Measurements from ENCODE around the gene PALB2. TPM values are rescaled to one million over a fixed set of nuclear protein-coding genes. Genes with fewer than 3 reads are reported as not detected.

PALB2 gene
- total and polyA plus RNA-seq, 2 of the 13 experiments (the other 11 are each of a cell fraction or from before 2014, with no cell fraction given) = 12.1 to 40.9 TPM

DNA sequence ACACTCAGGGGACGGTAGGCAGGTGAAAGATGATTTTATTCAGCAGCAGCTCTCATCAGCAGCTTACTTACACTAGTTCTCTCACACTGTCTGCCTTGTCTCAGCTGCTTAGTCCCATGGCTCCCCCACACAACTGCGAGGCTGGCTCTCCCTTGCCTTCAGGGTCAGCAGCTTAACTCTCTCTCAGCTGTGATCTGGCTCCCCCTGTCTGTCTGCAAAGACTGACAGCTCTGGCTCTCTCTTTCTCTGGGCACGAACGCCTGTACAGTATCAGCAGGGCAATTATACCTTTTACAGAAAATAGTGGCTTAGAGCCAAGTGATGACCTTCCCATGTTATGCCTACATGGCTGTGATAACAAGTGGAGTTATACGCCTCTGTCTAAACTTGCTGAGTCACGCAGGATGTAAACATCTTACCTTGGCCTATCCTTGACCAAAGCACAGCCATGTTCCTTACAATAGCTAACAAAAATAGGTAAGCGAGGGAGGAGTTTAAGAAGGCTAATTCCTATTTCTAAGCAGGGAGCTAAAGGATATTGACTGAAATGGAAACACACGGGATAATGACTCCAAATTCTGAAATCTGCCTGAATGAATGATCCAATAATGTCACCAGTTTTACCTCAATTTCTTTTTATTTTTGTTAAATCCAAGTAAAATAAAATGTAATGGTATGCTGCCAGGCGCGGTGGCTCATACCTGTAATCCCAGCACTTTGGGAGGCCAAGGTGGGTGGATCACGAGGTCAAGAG, 43.9 kb downstream of the PALB2 start (continued):
- TF ChIP-seq ZNF280D (CRISPR knock-in tag; IDR thresholded peaks at IDR 0.05) (peak; percentile 43; the same call in 1 of the 2 replicates), ZBTB21 (CRISPR knock-in tag; IDR thresholded peaks at IDR 0.05) (no peak), HOXD1 (CRISPR knock-in tag; IDR thresholded peaks at IDR 0.05) (0 out of 2 replicates have a peak, but pooled peaks have one; percentile 39), PITX1 (CRISPR knock-in tag; IDR thresholded peaks at IDR 0.05) (0 out of 2 replicates have a peak, but pooled peaks have one; percentile 22), ZFAT (CRISPR knock-in tag; conservative IDR thresholded peaks at IDR 0.05) (no peak), AKAP8 (CRISPR knock-in tag; IDR thresholded peaks at IDR 0.05) (peak; percentile 5; the same call in 1 of the 2 replicates), STAT5B (CRISPR knock-in tag; IDR thresholded peaks at IDR 0.05) (no peak), EZH2 (conservative IDR thresholded peaks at IDR 0.05; ENCODE audit: low read depth, low read length) (no peak), YY1 (IDR thresholded peaks at IDR 0.05; ENCODE audit: insufficient read depth, insufficient replicate concordance, low read depth, low read length) (no peak), TEAD2 (CRISPR knock-in tag; IDR thresholded peaks at IDR 0.05) (0 out of 2 replicates have a peak, but pooled peaks have one; percentile 34), JUNB (CRISPR knock-in tag; IDR thresholded peaks at IDR 0.05; ENCODE audit: borderline replicate concordance) (0 out of 2 replicates have a peak, but pooled peaks have one; percentile 39), STAG1 (CRISPR knock-in tag; IDR thresholded peaks at IDR 0.05) (peak; percentile 66), SMC3 (IDR thresholded peaks at IDR 0.05; ENCODE audit: low read length) (peak; percentile 32; the same call in 1 of the 2 replicates), NFE2 (CRISPR knock-in tag; IDR thresholded peaks at IDR 0.05) (peak; percentile 35; the same call in 1 of the 2 replicates), FIP1L1 (IDR thresholded peaks at IDR 0.05; ENCODE audit: borderline replicate concordance, insufficient read depth, low read depth, low read length) (no peak), MIXL1 (CRISPR knock-in tag; IDR thresholded peaks at IDR 0.05) (0 out of 2 replicates have a peak, but pooled peaks have one; percentile 12), ZNF354B (CRISPR knock-in tag; IDR thresholded peaks at IDR 0.05) (no peak), ZNF256 (CRISPR knock-in tag; conservative IDR thresholded peaks at IDR 0.05) (no peak), ELK4 (CRISPR knock-in tag; IDR thresholded peaks at IDR 0.05; ENCODE audit: borderline replicate concordance) (no peak)
- TF ChIP-seq, protein P1, sequence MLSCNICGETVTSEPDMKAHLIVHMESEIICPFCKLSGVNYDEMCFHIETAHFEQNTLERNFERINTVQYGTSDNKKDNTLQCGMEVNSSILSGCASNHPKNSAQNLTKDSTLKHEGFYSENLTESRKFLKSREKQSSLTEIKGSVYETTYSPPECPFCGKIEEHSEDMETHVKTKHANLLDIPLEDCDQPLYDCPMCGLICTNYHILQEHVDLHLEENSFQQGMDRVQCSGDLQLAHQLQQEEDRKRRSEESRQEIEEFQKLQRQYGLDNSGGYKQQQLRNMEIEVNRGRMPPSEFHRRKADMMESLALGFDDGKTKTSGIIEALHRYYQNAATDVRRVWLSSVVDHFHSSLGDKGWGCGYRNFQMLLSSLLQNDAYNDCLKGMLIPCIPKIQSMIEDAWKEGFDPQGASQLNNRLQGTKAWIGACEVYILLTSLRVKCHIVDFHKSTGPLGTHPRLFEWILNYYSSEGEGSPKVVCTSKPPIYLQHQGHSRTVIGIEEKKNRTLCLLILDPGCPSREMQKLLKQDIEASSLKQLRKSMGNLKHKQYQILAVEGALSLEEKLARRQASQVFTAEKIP (CRISPR knock-in tag; IDR thresholded peaks at IDR 0.05; ENCODE audit: borderline replicate concordance) = no peak

Measured in HepG2 (cell line).